OCI-LY3 (cell line): ENCODE results near the gene B4GALT7.
"Not testable (repeated sequence)": the region's sequence is repeated elsewhere in the genome, so short reads cannot be mapped to it uniquely, and the experiment has no call there.

ENCODE experiments used
- H2AFZ ChIP-seq: fragments of 200-600, 300-600 bp; shearing (Covaris generic); 2 replicates; pipeline ENCODE4 v1.6.0; 2014; ENCODE audit warnings: antibody characterized with exemption, low read depth, low read length
- H3K27ac ChIP-seq: fragments of 200-600, 300-600 bp; sonication (generic); 2 replicates; pipeline ENCODE4 v1.5.1; 2014; ENCODE audit warnings: mild to moderate bottlenecking, low read length, moderate library complexity, mixed read lengths
- H3K27me3 ChIP-seq: fragments of 200-600, 300-600 bp; sonication (generic); 2 replicates; pipeline ENCODE4 v1.6.1; 2014; ENCODE audit warnings: low read depth, low read length, mixed read lengths
- H3K36me3 ChIP-seq: fragments of 200-600, 300-600 bp; sonication (generic); replicated peaks from 2 replicates; pipeline ENCODE3; 2014; ENCODE audit warnings: low read depth, low read length, mixed read lengths
- H3K4me1 ChIP-seq: fragments of 300-600, 200-600 bp; sonication (generic); 2 replicates; pipeline ENCODE4 v1.6.1; 2014; ENCODE audit warnings: low read length, mixed read lengths
- H3K4me2 ChIP-seq: fragments of 200-600, 300-600 bp; sonication (generic); 2 replicates; pipeline ENCODE4 v1.6.1; 2014; ENCODE audit warnings: low read length, mixed read lengths
- H3K4me3 ChIP-seq: fragments of 300-600, 200-600 bp; sonication (generic); 2 replicates; pipeline ENCODE4 v1.5.1; 2014; ENCODE audit warnings: antibody characterized with exemption, mild to moderate bottlenecking, low read length, moderate library complexity
- H3K79me2 ChIP-seq: fragments of 300-600, 200-600 bp; shearing (Covaris generic); 2 replicates; pipeline ENCODE4 v1.6.1; 2014; ENCODE audit warnings: mild to moderate bottlenecking, low read length, mixed read lengths
- H3K9ac ChIP-seq: fragments of 300-600, 200-600 bp; shearing (Covaris generic); 2 replicates; pipeline ENCODE4 v1.6.0; 2014; ENCODE audit warnings: mild to moderate bottlenecking, low read length, moderate library complexity
- H3K9me3 ChIP-seq: fragments of 200-600, 300-600 bp; shearing (Covaris generic); 2 replicates; pipeline ENCODE4 v1.6.1; 2014; ENCODE audit warnings: low read length, mixed read lengths; ENCODE audit not compliant: insufficient read depth
- H4K20me1 ChIP-seq: fragments of 200-600, 300-600 bp; sonication (generic); 2 replicates; pipeline ENCODE4 v1.6.1; 2016; ENCODE audit warnings: low read length, mixed read lengths; ENCODE audit not compliant: insufficient read depth
- EZH2phosphoT487 ChIP-seq: fragments of 200-600 bp; shearing (Covaris generic); IDR thresholded peaks from 2 replicates; pipeline ENCODE4 v1.6.1; 2018; ENCODE audit warnings: antibody characterized with exemption, mixed run types, low read depth
- TF ChIP-seq, protein P1 (sequence below): fragments of 200-600, 300-600 bp; sonication (generic); IDR thresholded peaks from 2 replicates; pipeline ENCODE4 v1.5.1; 2014; ENCODE audit warnings: antibody characterized with exemption, low read length, low read depth

Gene B4GALT7

GRCh38 chr5:177611446-177612214 is 11.7 kb downstream of the B4GALT7 start:
- Histone ChIP-seq H3K9ac (no peak overlapping the region), H3K27me3 (no peaks in the 10 kb centered on the region), H2AFZ (no peak overlapping the region), H3K4me3 (no peak overlapping the region), H3K79me2 (no peaks in the 10 kb centered on the region), H3K4me1 (no peaks in the 10 kb centered on the region), H3K9me3 (no peaks in the 10 kb centered on the region), H4K20me1 (0 out of 2 replicates have a peak, but pooled peaks cover 3% of the 10 kb centered on the region), H3K4me2 (no peak overlapping the region), H3K36me3 (peaks cover 18% of the 10 kb centered on the region), H3K27ac (no peak overlapping the region)
- TF ChIP-seq, protein P1, sequence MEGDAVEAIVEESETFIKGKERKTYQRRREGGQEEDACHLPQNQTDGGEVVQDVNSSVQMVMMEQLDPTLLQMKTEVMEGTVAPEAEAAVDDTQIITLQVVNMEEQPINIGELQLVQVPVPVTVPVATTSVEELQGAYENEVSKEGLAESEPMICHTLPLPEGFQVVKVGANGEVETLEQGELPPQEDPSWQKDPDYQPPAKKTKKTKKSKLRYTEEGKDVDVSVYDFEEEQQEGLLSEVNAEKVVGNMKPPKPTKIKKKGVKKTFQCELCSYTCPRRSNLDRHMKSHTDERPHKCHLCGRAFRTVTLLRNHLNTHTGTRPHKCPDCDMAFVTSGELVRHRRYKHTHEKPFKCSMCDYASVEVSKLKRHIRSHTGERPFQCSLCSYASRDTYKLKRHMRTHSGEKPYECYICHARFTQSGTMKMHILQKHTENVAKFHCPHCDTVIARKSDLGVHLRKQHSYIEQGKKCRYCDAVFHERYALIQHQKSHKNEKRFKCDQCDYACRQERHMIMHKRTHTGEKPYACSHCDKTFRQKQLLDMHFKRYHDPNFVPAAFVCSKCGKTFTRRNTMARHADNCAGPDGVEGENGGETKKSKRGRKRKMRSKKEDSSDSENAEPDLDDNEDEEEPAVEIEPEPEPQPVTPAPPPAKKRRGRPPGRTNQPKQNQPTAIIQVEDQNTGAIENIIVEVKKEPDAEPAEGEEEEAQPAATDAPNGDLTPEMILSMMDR = no peak
- TF ChIP-seq EZH2phosphoT487 = no peak

GRCh38 chr5:177612215-177612673 is 12.3 kb downstream of the B4GALT7 start:
- Histone ChIP-seq H3K9me3 (no peaks in the 10 kb centered on the region), H3K9ac (no peak overlapping the region)

DNA sequence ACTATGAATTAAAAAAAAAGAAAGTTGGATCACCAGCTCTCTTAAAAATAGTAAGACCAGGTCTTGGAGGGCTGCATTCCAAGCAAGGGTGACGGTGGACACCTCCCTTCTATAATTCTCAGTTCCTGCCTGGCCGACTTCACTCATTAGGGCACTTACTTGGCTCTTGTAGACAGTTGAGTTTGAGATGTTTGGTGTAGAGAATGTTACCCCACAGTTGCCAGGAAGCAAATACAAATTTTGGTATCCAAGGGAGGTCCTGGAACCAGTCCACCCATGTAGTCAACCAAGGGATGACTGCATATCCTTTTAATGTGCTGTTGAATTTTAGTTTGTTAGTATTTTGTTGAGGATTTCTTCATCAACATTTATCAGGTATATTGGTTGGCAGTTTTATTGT is 20.6 kb downstream of the B4GALT7 start:
- TF ChIP-seq EZH2phosphoT487 = no peak
- TF ChIP-seq, protein P1 = no peak
- no peaks in the 10 kb centered on the region for H3K9me3 ChIP-seq
- H3K9ac ChIP-seq = no peak overlapping the region
- no peaks in the 10 kb centered on the region for H3K27me3 ChIP-seq
- no peaks in the 10 kb centered on the region for H3K4me1 ChIP-seq
- no peaks in the 10 kb centered on the region for H4K20me1 ChIP-seq
- peaks cover 19% of the 10 kb centered on the region for H3K36me3 ChIP-seq
- no peak overlapping the region for H3K27ac ChIP-seq
- H3K4me2 ChIP-seq = no peak overlapping the region
- no peak overlapping the region for H3K4me3 ChIP-seq
- H2AFZ ChIP-seq = no peak overlapping the region
- no peaks in the 10 kb centered on the region for H3K79me2 ChIP-seq

More at GRCh38 chr5:177612215-177612673, 12.3 kb downstream of the B4GALT7 start:
- Histone ChIP-seq H3K36me3 (peaks cover 18% of the 10 kb centered on the region), H3K79me2 (no peaks in the 10 kb centered on the region), H3K4me2 (no peak overlapping the region), H3K4me1 (no peaks in the 10 kb centered on the region), H3K27me3 (no peaks in the 10 kb centered on the region), H4K20me1 (no peaks in the 10 kb centered on the region), H2AFZ (no peak overlapping the region), H3K27ac (no peak overlapping the region), H3K4me3 (no peak overlapping the region)
- no peak for TF ChIP-seq EZH2phosphoT487
- TF ChIP-seq, protein P1 = no peak

GRCh38 chr5:177624172-177624571 is 24.2 kb downstream of the B4GALT7 start:
- H4K20me1 ChIP-seq, H3K27me3 ChIP-seq, H3K36me3 ChIP-seq, H3K27ac ChIP-seq, H3K79me2 ChIP-seq, H3K9me3 ChIP-seq, H3K4me3 ChIP-seq, H3K4me2 ChIP-seq, H3K9ac ChIP-seq, H2AFZ ChIP-seq, H3K4me1 ChIP-seq: not testable (repeated sequence)

- not testable (repeated sequence) for H2AFZ ChIP-seq, H3K9ac ChIP-seq, H3K4me1 ChIP-seq, H4K20me1 ChIP-seq, H3K9me3 ChIP-seq, H3K27me3 ChIP-seq, H3K79me2 ChIP-seq, H3K4me3 ChIP-seq, H3K27ac ChIP-seq, H3K4me2 ChIP-seq, H3K36me3 ChIP-seq
These were observed 30.3 kb downstream of the B4GALT7 start for GRCh38 chr5:177630186-177630585.

DNA sequence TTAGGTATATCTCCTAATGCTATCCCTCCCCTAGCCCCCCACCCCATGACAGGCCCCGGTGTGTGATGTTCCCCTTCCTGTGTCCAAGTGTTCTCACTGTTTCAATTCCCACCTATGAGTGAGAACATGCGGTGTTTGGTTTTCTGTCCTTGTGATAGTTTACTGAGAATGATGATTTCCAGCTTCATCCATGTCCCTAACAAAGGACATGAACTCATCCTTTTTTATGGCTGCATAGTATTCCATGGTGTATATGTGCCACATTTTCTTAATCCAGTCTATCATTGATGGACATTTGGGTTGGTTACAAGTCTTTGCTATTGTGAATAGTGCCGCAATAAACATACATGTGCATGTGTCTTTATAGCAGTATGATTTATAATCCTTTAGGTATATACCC is 35.0 kb downstream of the B4GALT7 start:
- H3K27ac ChIP-seq, H3K9me3 ChIP-seq, H3K4me1 ChIP-seq, H2AFZ ChIP-seq, H3K4me3 ChIP-seq, H3K79me2 ChIP-seq, H3K27me3 ChIP-seq, H4K20me1 ChIP-seq, H3K36me3 ChIP-seq, H3K9ac ChIP-seq, H3K4me2 ChIP-seq: not testable (repeated sequence)

GRCh38 chr5:177645462-177645861 is 45.5 kb downstream of the B4GALT7 start:
- H3K27ac ChIP-seq, H4K20me1 ChIP-seq, H2AFZ ChIP-seq, H3K36me3 ChIP-seq, H3K9me3 ChIP-seq, H3K9ac ChIP-seq, H3K27me3 ChIP-seq, H3K4me3 ChIP-seq, H3K4me1 ChIP-seq, H3K4me2 ChIP-seq, H3K79me2 ChIP-seq: not testable (repeated sequence)
